ENCODE data around the gene SPAAR. TPM values are rescaled to one million over a fixed set of nuclear protein-coding genes. Genes with fewer than 3 reads are reported as not detected.

The SPAAR gene
- total RNA-seq, result 10.4 and 12.7 TPM in 2 replicates

GRCh38 chr9:35909274-35909673 lies at the start of gene SPAAR:
SPAAR (plus strand) TSS chr9:35909490; CDS start chr9:35910464, 974 bp downstream.

GRCh38 chr9:35870351-35870923 lies 38.9 kb upstream of the SPAAR start, which contains the start of gene OR13J1:
OR13J1 (minus strand) TSS chr9:35870401; CDS start chr9:35870401, 0 bp downstream.

GRCh38 chr9:35905912-35906679 lies 3.2 kb upstream of the SPAAR start, which contains the start of gene HRCT1:
HRCT1 (plus strand) TSS chr9:35906202; CDS start chr9:35906288, 86 bp downstream.

GRCh38 chr9:35958104-35958837 lies 49.0 kb downstream of the SPAAR start, which contains the start of gene OR2S2:
OR2S2 (minus strand) TSS chr9:35958154; CDS start chr9:35958098, 56 bp downstream.

Other genes starting within 250 kb of the SPAAR start
- 0.38 and 0.81 TPM in 2 replicates for gene ARHGEF39, start 244.3 kb upstream of the SPAAR start, total RNA-seq
- 0.19 TPM in 1 of 2 replicates, not detected in the other for gene CA9, start 235.6 kb upstream of the SPAAR start, total RNA-seq
- 316 and 644 TPM in 2 replicates for gene TPM2, start 219.6 kb upstream of the SPAAR start, total RNA-seq
- 315 and 441 TPM in 2 replicates for gene TLN1, start 177.3 kb upstream of the SPAAR start, total RNA-seq
- gene CREB3, start 176.8 kb upstream of the SPAAR start, total RNA-seq, result 51.5 and 52.2 TPM in 2 replicates
- gene GBA2, start 160.3 kb upstream of the SPAAR start, total RNA-seq, result 63.2 and 65.8 TPM in 2 replicates
- gene RGP1, start 160.2 kb upstream of the SPAAR start, total RNA-seq, result 8.5 and 10.8 TPM in 2 replicates
- gene MSMP, start 155.2 kb upstream of the SPAAR start, total RNA-seq, result 6.5 and 13.3 TPM in 2 replicates
- gene NPR2, start 117.9 kb upstream of the SPAAR start, total RNA-seq, result 6.2 and 14.1 TPM in 2 replicates
- gene SPAG8, start 97.2 kb upstream of the SPAAR start, total RNA-seq, result 0.19 and 0.27 TPM in 2 replicates
- gene HINT2, start 94.4 kb upstream of the SPAAR start, total RNA-seq, result 18.4 and 21.7 TPM in 2 replicates
- gene FAM221B, start 80.8 kb upstream of the SPAAR start, total RNA-seq, result not detected in 2 replicates
- 0.09 and 1.1 TPM in 2 replicates for gene TMEM8B, start 80.3 kb upstream of the SPAAR start, total RNA-seq
- not detected in 2 replicates for gene OR13J1, start 39.1 kb upstream of the SPAAR start, total RNA-seq
- 0.56 and 3.7 TPM in 2 replicates for gene HRCT1, start 3.3 kb upstream of the SPAAR start, total RNA-seq
- gene OR2S2, start 48.7 kb downstream of the SPAAR start, total RNA-seq, result not detected in 2 replicates
- 10.1 and 24.8 TPM in 2 replicates for gene RECK, start 127.4 kb downstream of the SPAAR start, total RNA-seq
- 44.6 and 45.4 TPM in 2 replicates for gene GLIPR2, start 227.2 kb downstream of the SPAAR start, total RNA-seq

Measured in endothelial cell of coronary artery (primary cell).